GM23338 (cell line): ENCODE measurements around the gene NUAK2.

Source experiments
- CREB1 ChIP-seq: fragments of 250-450 bp; sonication (Bioruptor Pico); IDR thresholded peaks from 2 replicates; pipeline ENCODE4 v1.5.0; 2020; ENCODE audit warnings: low read depth, mild to moderate bottlenecking, moderate library complexity
- CTCF ChIP-seq, 2 experiments: fragments of 200-600 bp in 1 of 2; sonication (generic) in 1 of 2; conservative IDR thresholded peaks; 2 replicates each; pipeline versions ENCODE4 v1.5.1 to v1.6.1; 2016 to 2017; ENCODE audit warnings: antibody characterized with exemption in 2 of 2, low read depth in 2 of 2, mild to moderate bottlenecking in 2 of 2, moderate library complexity in 1 of 2
- EZH2 ChIP-seq: fragments of 200-600 bp; sonication (generic); IDR thresholded peaks from one replicate; pipeline ENCODE4 v1.8.0; 2017; ENCODE audit warnings: antibody characterized with exemption, mild to moderate bottlenecking, low read depth; ENCODE audit not compliant: unreplicated experiment
- EZH2phosphoT487 ChIP-seq: fragments of 200-600 bp; sonication (generic); IDR thresholded peaks from one replicate; pipeline ENCODE4 v1.8.1; 2018; ENCODE audit warnings: antibody characterized with exemption; ENCODE audit not compliant: unreplicated experiment
- JUNB ChIP-seq: IDR thresholded peaks from one replicate; pipeline ENCODE4 v1.6.1; 2016; ENCODE audit warnings: antibody characterized with exemption; ENCODE audit not compliant: unreplicated experiment
- POLR2AphosphoS5 ChIP-seq: IDR thresholded peaks from 2 replicates; pipeline ENCODE4 v1.6.1; 2016; ENCODE audit warnings: antibody characterized with exemption, low read depth
- ZNF114 ChIP-seq: fragments of 250-450 bp; sonication (Bioruptor Pico); IDR thresholded peaks from 2 replicates; pipeline ENCODE4 v1.5.0; 2020; ENCODE audit warnings: mild to moderate bottlenecking, moderate library complexity
- ZNF331 ChIP-seq: fragments of 250-450 bp; sonication (Bioruptor Pico); IDR thresholded peaks from 2 replicates; pipeline ENCODE4 v1.5.0; 2020; ENCODE audit warnings: low read depth, mild to moderate bottlenecking, moderate library complexity
- TF ChIP-seq, protein P1 (sequence below): IDR thresholded peaks from 2 replicates; pipeline ENCODE4 v1.6.1; 2016; ENCODE audit warnings: antibody characterized with exemption
- TF ChIP-seq, protein P2 (sequence below): IDR thresholded peaks from one replicate; pipeline ENCODE4 v1.6.1; 2018; ENCODE audit warnings: antibody characterized with exemption; ENCODE audit not compliant: unreplicated experiment

- no peak for TF ChIP-seq POLR2AphosphoS5
- no peak for TF ChIP-seq EZH2
- TF ChIP-seq EZH2phosphoT487 = no peak
- no peak for TF ChIP-seq CREB1 (CRISPR knock-in tag)
- no peak for TF ChIP-seq CTCF (conservative IDR thresholded peaks at IDR 0.05; ENCODE audit: low read depth in 2 of 2)
- TF ChIP-seq, protein P1, sequence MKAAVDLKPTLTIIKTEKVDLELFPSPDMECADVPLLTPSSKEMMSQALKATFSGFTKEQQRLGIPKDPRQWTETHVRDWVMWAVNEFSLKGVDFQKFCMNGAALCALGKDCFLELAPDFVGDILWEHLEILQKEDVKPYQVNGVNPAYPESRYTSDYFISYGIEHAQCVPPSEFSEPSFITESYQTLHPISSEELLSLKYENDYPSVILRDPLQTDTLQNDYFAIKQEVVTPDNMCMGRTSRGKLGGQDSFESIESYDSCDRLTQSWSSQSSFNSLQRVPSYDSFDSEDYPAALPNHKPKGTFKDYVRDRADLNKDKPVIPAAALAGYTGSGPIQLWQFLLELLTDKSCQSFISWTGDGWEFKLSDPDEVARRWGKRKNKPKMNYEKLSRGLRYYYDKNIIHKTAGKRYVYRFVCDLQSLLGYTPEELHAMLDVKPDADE = no peak
- no peak for TF ChIP-seq ZNF331 (CRISPR knock-in tag)
- TF ChIP-seq, protein P2, sequence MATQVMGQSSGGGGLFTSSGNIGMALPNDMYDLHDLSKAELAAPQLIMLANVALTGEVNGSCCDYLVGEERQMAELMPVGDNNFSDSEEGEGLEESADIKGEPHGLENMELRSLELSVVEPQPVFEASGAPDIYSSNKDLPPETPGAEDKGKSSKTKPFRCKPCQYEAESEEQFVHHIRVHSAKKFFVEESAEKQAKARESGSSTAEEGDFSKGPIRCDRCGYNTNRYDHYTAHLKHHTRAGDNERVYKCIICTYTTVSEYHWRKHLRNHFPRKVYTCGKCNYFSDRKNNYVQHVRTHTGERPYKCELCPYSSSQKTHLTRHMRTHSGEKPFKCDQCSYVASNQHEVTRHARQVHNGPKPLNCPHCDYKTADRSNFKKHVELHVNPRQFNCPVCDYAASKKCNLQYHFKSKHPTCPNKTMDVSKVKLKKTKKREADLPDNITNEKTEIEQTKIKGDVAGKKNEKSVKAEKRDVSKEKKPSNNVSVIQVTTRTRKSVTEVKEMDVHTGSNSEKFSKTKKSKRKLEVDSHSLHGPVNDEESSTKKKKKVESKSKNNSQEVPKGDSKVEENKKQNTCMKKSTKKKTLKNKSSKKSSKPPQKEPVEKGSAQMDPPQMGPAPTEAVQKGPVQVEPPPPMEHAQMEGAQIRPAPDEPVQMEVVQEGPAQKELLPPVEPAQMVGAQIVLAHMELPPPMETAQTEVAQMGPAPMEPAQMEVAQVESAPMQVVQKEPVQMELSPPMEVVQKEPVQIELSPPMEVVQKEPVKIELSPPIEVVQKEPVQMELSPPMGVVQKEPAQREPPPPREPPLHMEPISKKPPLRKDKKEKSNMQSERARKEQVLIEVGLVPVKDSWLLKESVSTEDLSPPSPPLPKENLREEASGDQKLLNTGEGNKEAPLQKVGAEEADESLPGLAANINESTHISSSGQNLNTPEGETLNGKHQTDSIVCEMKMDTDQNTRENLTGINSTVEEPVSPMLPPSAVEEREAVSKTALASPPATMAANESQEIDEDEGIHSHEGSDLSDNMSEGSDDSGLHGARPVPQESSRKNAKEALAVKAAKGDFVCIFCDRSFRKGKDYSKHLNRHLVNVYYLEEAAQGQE = no peak
- no peak for TF ChIP-seq ZNF114
- no peak for TF ChIP-seq JUNB
Measured at GRCh38 chr1:205339717-205340116, 18.2 kb upstream of the NUAK2 start.
